ENCODE results near the gene C1D.
"Not testable (repeated sequence)": the region's sequence is repeated elsewhere in the genome, so short reads cannot be mapped to it uniquely, and the experiment has no call there.

C1D gene

DNA sequence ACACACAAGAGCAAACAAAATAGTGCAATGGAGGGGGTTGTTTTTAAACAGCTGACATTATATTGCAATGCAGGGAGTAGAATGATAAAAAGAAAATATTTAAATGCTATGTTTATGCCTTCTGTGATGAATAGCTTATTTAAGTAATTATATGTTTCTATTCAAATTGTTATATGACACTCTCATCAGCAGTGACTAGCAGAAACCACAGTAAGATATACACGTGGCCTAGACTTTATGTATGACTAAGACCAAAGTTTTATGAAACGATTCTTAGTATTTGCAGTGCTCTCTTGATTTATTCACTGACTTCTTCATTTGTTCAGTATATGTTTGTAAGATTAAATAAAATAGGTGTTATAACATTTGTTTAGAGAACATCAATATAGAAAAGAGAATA lies 26.1 kb upstream of the C1D start:
- H3K4me1 Mint-ChIP-seq = no peaks in the 10 kb centered on the region
- H3K27ac Mint-ChIP-seq = no peak overlapping the region
- H3K4me3 Mint-ChIP-seq = no peak overlapping the region
- ATAC-seq (ENCODE audit: low read depth) (no peak), DNase-seq (ENCODE audit: low spot score in 2 of 2) (no peak)
- no peaks in the 10 kb centered on the region for H3K9me3 Mint-ChIP-seq
- H3K27me3 Mint-ChIP-seq = no peaks in the 10 kb centered on the region
- H3K36me3 Mint-ChIP-seq = no peaks in the 10 kb centered on the region

DNA sequence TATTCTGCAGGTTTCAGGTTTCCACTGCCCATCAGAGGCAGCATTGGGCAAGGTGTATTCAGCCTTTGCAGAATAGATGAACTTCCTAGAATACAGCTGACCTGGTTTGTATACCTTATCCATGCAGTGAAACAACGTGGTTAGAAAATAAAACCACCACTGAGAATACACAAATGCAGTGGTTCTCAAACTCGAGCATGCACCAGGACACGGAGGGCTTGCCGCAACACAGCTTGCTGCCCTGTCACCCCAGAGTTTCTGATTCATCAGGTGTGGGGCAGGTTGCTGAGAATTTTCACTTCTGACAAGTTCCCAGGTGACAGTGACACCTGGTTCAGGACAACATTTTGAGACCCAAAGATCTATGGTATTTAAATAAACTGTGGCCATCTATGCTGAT lies 23.4 kb upstream of the C1D start:
- Mint-ChIP-seq H3K4me3 (no peak overlapping the region), H3K4me1 (peaks cover 3% of the 10 kb centered on the region), H3K27ac (no peak overlapping the region), H3K9me3 (no peaks in the 10 kb centered on the region), H3K36me3 (no peaks in the 10 kb centered on the region), H3K27me3 (no peaks in the 10 kb centered on the region)
- DNase-seq (ENCODE audit: low spot score in 2 of 2) = no peak
- ATAC-seq (ENCODE audit: low read depth) = no peak

DNA sequence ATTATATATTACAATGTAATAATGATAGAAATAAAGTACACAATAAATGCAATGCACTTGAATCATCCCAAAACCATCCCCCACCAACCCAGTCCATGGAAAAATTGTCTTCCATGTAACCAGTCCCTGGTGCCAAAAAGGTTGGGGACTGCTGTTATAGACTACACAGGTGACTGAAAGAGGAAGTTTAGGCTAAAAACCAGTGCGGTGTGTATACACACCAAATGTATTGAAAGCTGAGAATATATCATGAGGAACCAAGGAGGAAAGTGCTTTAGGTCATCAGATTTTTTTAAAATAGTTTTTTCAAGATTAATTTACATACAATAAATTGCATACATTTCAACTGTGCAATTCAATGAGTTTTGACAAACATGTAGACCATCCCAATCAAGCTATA lies 20.5 kb upstream of the C1D start:
- Mint-ChIP-seq H3K4me1 (peaks cover 3% of the 10 kb centered on the region), H3K4me3 (no peak overlapping the region)
- no peak for ATAC-seq (ENCODE audit: low read depth)

DNA sequence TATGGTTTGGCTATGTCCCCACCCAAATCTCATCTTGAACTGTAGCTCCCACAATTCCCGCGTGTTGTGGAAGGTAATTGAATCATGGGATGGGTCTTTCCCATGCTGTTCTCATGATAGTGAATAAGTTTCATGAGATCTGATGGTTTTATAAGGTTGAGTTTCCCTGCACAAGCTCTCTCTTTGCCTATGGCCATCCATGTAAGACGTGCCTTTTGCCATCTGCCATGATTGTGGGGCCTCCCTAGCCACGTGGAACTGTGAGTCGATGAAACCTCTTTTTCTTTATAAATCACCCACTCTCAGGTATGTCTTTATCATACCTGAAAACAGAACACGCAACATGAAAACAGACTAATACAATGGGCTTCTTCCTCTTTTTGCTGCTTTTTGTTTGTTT lies 11.2 kb upstream of the C1D start:
- H3K9me3 Mint-ChIP-seq = no peaks in the 10 kb centered on the region
- H3K4me3 Mint-ChIP-seq = no peak overlapping the region
- no peaks in the 10 kb centered on the region for H3K4me1 Mint-ChIP-seq
- H3K36me3 Mint-ChIP-seq = no peaks in the 10 kb centered on the region
- DNase-seq (ENCODE audit: low spot score in 2 of 2) (no peak), ATAC-seq (ENCODE audit: low read depth) (no peak)
- H3K27me3 Mint-ChIP-seq = no peaks in the 10 kb centered on the region
- H3K27ac Mint-ChIP-seq = no peak overlapping the region

More for the DNA sequence above, 20.5 kb upstream of the C1D start:
- H3K27ac Mint-ChIP-seq = no peak overlapping the region
- no peaks in the 10 kb centered on the region for H3K27me3 Mint-ChIP-seq
- no peaks in the 10 kb centered on the region for H3K36me3 Mint-ChIP-seq
- DNase-seq (ENCODE audit: low spot score in 2 of 2) = no peak
- no peaks in the 10 kb centered on the region for H3K9me3 Mint-ChIP-seq

- not testable (repeated sequence) for DNase-seq (ENCODE audit: low spot score in 2 of 2); H3K36me3 Mint-ChIP-seq; H3K4me3 Mint-ChIP-seq; H3K27ac Mint-ChIP-seq; H3K27me3 Mint-ChIP-seq; ATAC-seq (ENCODE audit: low read depth); H3K9me3 Mint-ChIP-seq
- peaks cover 17% of the 10 kb centered on the region for H3K4me1 Mint-ChIP-seq
Observed at GRCh38 chr2:68063797-68064646, 1.2 kb upstream of the C1D start.

GRCh38 chr2:68060652-68061051 lies 2.2 kb downstream of the C1D start:
- peaks cover 9% of the 10 kb centered on the region for H3K36me3 Mint-ChIP-seq
- H3K27ac Mint-ChIP-seq = no peak overlapping the region
- peaks cover 27% of the 10 kb centered on the region for H3K4me1 Mint-ChIP-seq
- peaks cover 2% of the 10 kb centered on the region for H3K27me3 Mint-ChIP-seq
- ATAC-seq (ENCODE audit: low read depth) (no peak), DNase-seq (ENCODE audit: low spot score in 2 of 2) (no peak)
- H3K4me3 Mint-ChIP-seq = no peak overlapping the region
- H3K9me3 Mint-ChIP-seq = no peaks in the 10 kb centered on the region

DNA sequence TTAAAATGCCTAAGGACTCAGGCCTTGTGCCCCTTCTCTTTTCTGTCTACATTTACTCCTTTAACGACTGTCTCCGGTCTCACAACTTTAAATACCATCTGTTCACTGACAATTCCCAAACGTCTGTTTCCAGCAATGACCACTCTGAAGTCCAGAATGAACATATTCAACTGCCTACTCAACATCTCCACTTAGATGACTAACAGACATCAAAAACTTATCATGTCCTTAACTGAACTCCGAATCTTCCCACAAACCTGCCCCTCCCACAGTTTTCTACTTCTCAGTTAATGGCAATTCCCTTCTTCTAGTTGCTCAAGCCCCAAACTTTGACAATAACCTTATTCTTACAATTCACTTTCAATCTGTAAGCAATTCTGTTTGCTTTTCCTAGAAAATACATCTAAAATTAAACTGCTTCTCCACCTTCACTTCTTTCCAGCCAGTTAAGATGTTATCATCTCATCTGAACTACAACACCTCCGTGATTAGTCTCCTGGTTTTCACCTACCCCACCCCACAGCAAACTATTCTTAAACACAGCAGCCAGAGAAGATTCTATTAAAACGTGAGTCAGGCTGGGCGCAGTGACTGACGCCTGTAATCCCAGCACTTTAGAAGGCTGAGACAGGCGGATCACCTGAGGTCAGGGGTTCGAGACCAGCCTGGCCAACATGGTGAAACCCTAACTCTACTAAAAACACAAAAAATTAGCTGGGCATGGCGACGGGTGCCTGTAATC lies 2.8 kb downstream of the C1D start:
- Mint-ChIP-seq H3K4me1 (peaks cover 31% of the 10 kb centered on the region), H3K27ac (peak overlapping the region; percentile 8), H3K27me3 (peaks cover 1% of the 10 kb centered on the region), H3K9me3 (no peaks in the 10 kb centered on the region), H3K36me3 (peaks cover 9% of the 10 kb centered on the region), H3K4me3 (no peak overlapping the region)
- ATAC-seq (ENCODE audit: low read depth) = no peak
- DNase-seq (ENCODE audit: low spot score in 2 of 2) = no peak

DNA sequence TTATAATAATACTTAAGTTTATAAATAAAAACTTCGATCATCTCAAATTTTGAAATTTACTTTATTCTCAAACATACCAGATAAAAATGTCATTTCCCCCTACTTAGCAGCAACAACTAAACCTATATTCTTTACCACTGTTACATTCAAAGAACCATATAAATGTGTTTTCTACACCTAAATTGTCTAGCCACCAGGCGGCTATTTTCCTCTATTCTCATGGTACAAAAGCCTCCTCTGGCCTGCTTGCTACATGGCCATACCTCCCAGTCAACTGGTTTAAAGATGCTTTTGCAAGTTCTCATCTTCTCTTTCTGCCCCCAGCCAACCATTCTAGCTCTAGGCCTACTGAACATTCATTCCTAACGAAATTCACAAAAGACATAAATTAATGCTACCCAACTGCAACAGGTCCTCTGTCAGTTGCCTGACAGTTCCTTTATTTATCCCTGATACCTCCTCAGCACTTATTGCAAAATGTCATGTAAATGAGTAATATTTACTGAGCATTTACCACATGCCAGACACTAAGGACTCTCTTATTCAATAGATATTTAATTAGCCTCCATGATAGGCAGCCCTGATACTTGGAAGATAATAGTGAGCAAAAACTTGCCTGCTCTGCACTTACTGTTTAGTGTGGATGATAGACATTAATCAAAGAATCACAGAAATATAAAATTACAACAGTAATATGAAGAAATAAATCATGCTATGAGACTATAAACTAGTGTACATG lies 5.0 kb downstream of the C1D start:
- no peak overlapping the region for H3K4me3 Mint-ChIP-seq
- H3K27me3 Mint-ChIP-seq = no peaks in the 10 kb centered on the region
- H3K27ac Mint-ChIP-seq = no peak overlapping the region
- H3K9me3 Mint-ChIP-seq = no peaks in the 10 kb centered on the region
- no peak for ATAC-seq (ENCODE audit: low read depth)
- H3K36me3 Mint-ChIP-seq = peaks cover 15% of the 10 kb centered on the region
- no peak for DNase-seq (ENCODE audit: low spot score in 2 of 2)
- H3K4me1 Mint-ChIP-seq = peaks cover 45% of the 10 kb centered on the region

GRCh38 chr2:68052717-68053422 lies 9.9 kb downstream of the C1D start:
- Mint-ChIP-seq H3K4me3 (no peak overlapping the region), H3K27ac (peak overlapping the region; percentile 53), H3K27me3 (no peaks in the 10 kb centered on the region), H3K9me3 (no peaks in the 10 kb centered on the region), H3K36me3 (peaks cover 19% of the 10 kb centered on the region), H3K4me1 (peaks cover 37% of the 10 kb centered on the region)
- DNase-seq (ENCODE audit: low spot score in 2 of 2) (no peak), ATAC-seq (ENCODE audit: low read depth) (no peak)

DNA sequence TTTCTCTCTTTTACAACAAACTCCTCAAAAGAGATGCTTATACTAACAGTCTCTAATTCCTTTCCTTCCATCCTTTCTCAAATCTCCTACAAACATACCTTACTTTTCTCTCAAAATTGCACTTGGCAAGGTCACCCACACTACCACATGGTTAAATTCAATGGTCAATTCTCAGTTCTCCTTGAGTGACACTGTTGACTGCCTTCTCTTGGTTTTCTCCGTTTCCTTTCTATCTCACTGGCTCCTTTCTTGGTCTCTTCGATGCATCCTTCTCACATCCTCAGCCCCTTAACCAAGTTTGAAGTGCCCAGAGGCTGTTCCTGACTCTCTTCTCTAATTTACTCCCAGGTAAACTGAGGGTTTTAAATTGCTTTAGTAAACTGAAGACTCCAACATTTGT lies 12.5 kb downstream of the C1D start:
- Mint-ChIP-seq H3K27me3 (no peaks in the 10 kb centered on the region), H3K4me1 (peaks cover 36% of the 10 kb centered on the region), H3K4me3 (no peak overlapping the region), H3K9me3 (no peaks in the 10 kb centered on the region), H3K36me3 (peaks cover 19% of the 10 kb centered on the region), H3K27ac (peak overlapping the region; percentile 3)
- DNase-seq (ENCODE audit: low spot score in 2 of 2) = no peak
- no peak for ATAC-seq (ENCODE audit: low read depth)

DNA sequence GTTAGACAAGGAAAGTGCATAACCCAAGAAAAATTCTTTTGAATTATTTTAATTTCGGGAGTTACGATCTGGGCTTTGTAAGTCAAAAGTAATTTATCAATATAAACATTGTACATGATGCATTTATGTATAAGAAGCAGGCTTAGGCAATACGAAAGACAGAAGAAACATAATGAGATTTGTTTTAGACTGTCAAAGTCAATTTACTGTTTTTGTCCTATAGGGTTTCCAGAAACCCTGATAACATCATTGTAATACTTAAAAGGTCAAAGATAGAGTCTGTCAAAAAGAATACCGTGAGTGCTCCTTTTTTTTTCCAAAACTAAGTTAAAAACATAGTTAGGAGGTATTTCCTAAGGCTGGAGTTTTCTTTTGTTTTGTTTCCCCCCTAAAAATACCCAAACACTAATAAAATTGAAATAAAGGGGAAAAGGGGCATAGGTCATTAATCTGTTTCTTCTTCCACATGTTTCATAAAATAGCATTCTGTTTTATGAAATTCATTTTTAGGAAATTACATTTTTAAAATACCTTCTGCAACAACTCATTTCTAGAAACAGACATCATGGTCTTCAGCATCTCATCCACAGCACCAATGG lies 16.1 kb downstream of the C1D start:
- Mint-ChIP-seq H3K27me3 (no peaks in the 10 kb centered on the region), H3K4me1 (peaks cover 16% of the 10 kb centered on the region), H3K4me3 (no peak overlapping the region), H3K36me3 (peaks cover 24% of the 10 kb centered on the region), H3K9me3 (no peaks in the 10 kb centered on the region), H3K27ac (peak overlapping the region; percentile 45)
- ATAC-seq (ENCODE audit: low read depth) (no peak), DNase-seq (ENCODE audit: low spot score in 2 of 2) (no peak)

DNA sequence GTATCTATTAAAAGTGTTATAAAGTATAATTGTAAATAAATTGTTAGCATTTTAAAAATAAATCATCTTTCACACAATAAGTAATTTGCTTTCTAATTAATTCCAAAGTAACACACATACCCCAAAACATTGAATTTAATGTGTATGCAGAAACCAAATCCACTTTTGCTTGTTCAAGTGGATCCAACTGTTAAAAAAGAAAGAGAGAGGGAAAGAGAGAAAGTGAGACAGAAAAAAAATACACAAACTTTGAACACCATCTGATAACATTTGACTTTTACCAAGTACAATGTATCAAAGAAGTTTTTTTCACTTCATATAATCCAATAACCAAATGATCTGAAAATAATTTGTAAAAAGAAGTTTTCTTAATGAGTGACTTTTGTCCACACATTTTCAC lies 16.6 kb downstream of the C1D start:
- Mint-ChIP-seq H3K4me1 (peaks cover 13% of the 10 kb centered on the region), H3K4me3 (no peak overlapping the region), H3K27ac (peak overlapping the region; percentile 45), H3K9me3 (no peaks in the 10 kb centered on the region), H3K36me3 (peaks cover 23% of the 10 kb centered on the region), H3K27me3 (no peaks in the 10 kb centered on the region)
- no peak for DNase-seq (ENCODE audit: low spot score in 2 of 2)
- no peak for ATAC-seq (ENCODE audit: low read depth)

DNA sequence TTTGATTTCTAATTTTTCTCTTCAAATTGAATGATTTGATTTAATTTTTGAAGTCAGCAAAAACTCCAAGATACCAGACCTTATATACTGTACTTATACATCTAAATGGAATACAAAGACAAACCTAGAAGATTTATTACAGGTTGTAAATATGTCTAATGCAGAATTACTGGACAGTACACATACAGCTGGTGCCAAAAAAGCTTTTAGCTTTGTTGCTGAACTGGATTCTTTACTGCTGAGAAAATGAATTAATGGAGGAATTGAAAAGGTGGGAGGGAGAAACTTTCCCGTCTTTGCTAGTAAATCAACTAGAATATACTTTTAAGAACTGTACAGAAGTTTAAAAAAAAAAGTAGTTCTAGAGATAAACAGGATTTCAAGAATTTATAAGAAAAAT lies 17.5 kb downstream of the C1D start:
- Mint-ChIP-seq H3K36me3 (peaks cover 17% of the 10 kb centered on the region), H3K27ac (no peak overlapping the region), H3K27me3 (no peaks in the 10 kb centered on the region), H3K4me1 (peaks cover 6% of the 10 kb centered on the region), H3K9me3 (no peaks in the 10 kb centered on the region), H3K4me3 (no peak overlapping the region)
- ATAC-seq (ENCODE audit: low read depth) (no peak), DNase-seq (ENCODE audit: low spot score in 2 of 2) (no peak)
